HEK293 (cell line): ENCODE data around the gene RUSF1.

Source experiments
- CTCF ChIA-PET: fragments of 350-600 bp; formaldehyde crosslinking; extraction: SDS; loops from one replicate; lab custom pipeline; 2021; ENCODE audit warnings: antibody characterized with exemption; lab: Yijun Ruan, JAX
- POLR2A ChIA-PET: fragments of 300-600 bp; formaldehyde crosslinking; extraction: SDS; loops from one replicate; lab custom pipeline; 2020; ENCODE audit warnings: antibody characterized with exemption, inconsistent platforms; lab: Yijun Ruan, JAX
- H3K27ac ChIP-seq: fragments of 200-500 bp; sonication (Bioruptor generic); 2 replicates; pipeline ENCODE4 v1.5.1; 2014; ENCODE audit warnings: low read depth, low read length, control low read depth, inconsistent platforms; ENCODE audit errors: extremely low read depth
- H3K36me3 ChIP-seq, 2 experiments: fragments of 200-500 bp in 1 of 2; sonication (Bioruptor generic) in 1 of 2; 1 replicate in 1 of 2; 2 replicates in 1 of 2; pipeline ENCODE4 v1.5.1; 2014 to 2017; ENCODE audit warnings: inconsistent platforms in 2 of 2, low read length in 2 of 2; ENCODE audit not compliant: control insufficient read depth in 2 of 2, insufficient read depth in 1 of 2
- H3K4me1 ChIP-seq: fragments of 200-500 bp; sonication (Bioruptor generic); 2 replicates; pipeline ENCODE4 v1.5.1; 2014; ENCODE audit warnings: mild to moderate bottlenecking, low read length, inconsistent platforms; ENCODE audit not compliant: control insufficient read depth, insufficient read depth
- H3K4me3 ChIP-seq: 2 replicates; pipeline ENCODE4 v1.5.1; 2011; ENCODE audit warnings: low read depth, mild to moderate bottlenecking, control low read depth, low read length, moderate library complexity
- H3K9me3 ChIP-seq: fragments of 200-500 bp; sonication (Bioruptor generic); 2 replicates; pipeline ENCODE4 v1.5.1; 2014; ENCODE audit warnings: low read depth, low read length, inconsistent platforms; ENCODE audit not compliant: control insufficient read depth, insufficient read depth
- BCL11B ChIP-seq: fragments of 450-650 bp; formaldehyde crosslinking; IDR thresholded peaks from 2 replicates; pipeline ENCODE4 v1.5.1; 2016; ENCODE audit warnings: low read depth, missing biosample characterization, missing genetic modification characterization
- BCL6B ChIP-seq: fragments of 450-650 bp; formaldehyde crosslinking; IDR thresholded peaks from 2 replicates; pipeline ENCODE4 v1.5.1; 2017; ENCODE audit warnings: missing biosample characterization, missing genetic modification characterization
- GLIS1 ChIP-seq: fragments of 450-650 bp; formaldehyde crosslinking; IDR thresholded peaks from 2 replicates; pipeline ENCODE4 v1.5.1; 2016; ENCODE audit warnings: missing biosample characterization, missing genetic modification characterization
- KLF1 ChIP-seq: fragments of 450-650 bp; formaldehyde crosslinking; IDR thresholded peaks from 2 replicates; pipeline ENCODE4 v1.5.1; 2016; ENCODE audit warnings: missing biosample characterization, missing genetic modification characterization
- KLF7 ChIP-seq: fragments of 450-650 bp; formaldehyde crosslinking; IDR thresholded peaks from 2 replicates; pipeline ENCODE4 v1.5.1; 2016; ENCODE audit warnings: missing biosample characterization, missing genetic modification characterization, borderline replicate concordance
- KLF8 ChIP-seq: fragments of 450-650 bp; formaldehyde crosslinking; IDR thresholded peaks from 2 replicates; pipeline ENCODE4 v1.5.1; 2016; ENCODE audit warnings: missing biosample characterization, missing genetic modification characterization
- REST ChIP-seq: fragments of 450-650 bp; formaldehyde crosslinking; IDR thresholded peaks from 2 replicates; pipeline ENCODE4 v1.5.1; 2016; ENCODE audit warnings: missing biosample characterization, missing genetic modification characterization
- SP3 ChIP-seq: fragments of 450-650 bp; formaldehyde crosslinking; IDR thresholded peaks from 2 replicates; pipeline ENCODE4 v1.5.1; 2016; ENCODE audit warnings: missing biosample characterization, missing genetic modification characterization
- ZEB2 ChIP-seq: fragments of 450-650 bp; formaldehyde crosslinking; IDR thresholded peaks from 2 replicates; pipeline ENCODE4 v1.5.1; 2016; ENCODE audit warnings: missing biosample characterization, missing genetic modification characterization
- ZFP69B ChIP-seq: fragments of 450-650 bp; formaldehyde crosslinking; IDR thresholded peaks from 2 replicates; pipeline ENCODE4 v1.5.1; 2016; ENCODE audit warnings: missing biosample characterization, missing genetic modification characterization
- ZIC2 ChIP-seq: fragments of 450-650 bp; formaldehyde crosslinking; IDR thresholded peaks from 2 replicates; pipeline ENCODE4 v1.5.1; 2016; ENCODE audit warnings: missing biosample characterization, missing genetic modification characterization
- ZNF114 ChIP-seq: fragments of 450-650 bp; formaldehyde crosslinking; IDR thresholded peaks from 2 replicates; pipeline ENCODE4 v1.5.0; 2017; ENCODE audit warnings: missing biosample characterization, missing genetic modification characterization
- ZNF138 ChIP-seq: fragments of 450-650 bp; formaldehyde crosslinking; IDR thresholded peaks from 2 replicates; pipeline ENCODE4 v1.5.1; 2016; ENCODE audit warnings: missing biosample characterization, missing genetic modification characterization, borderline replicate concordance
- ZNF2 ChIP-seq: fragments of 450-650 bp; formaldehyde crosslinking; IDR thresholded peaks from 2 replicates; pipeline ENCODE4 v1.5.1; 2016; ENCODE audit warnings: missing biosample characterization, missing genetic modification characterization
- ZNF404 ChIP-seq: fragments of 450-650 bp; formaldehyde crosslinking; IDR thresholded peaks from 2 replicates; pipeline ENCODE4 v1.5.1; 2017; ENCODE audit warnings: missing biosample characterization, missing genetic modification characterization
- ZNF416 ChIP-seq: fragments of 450-650 bp; formaldehyde crosslinking; IDR thresholded peaks from 2 replicates; pipeline ENCODE4 v1.5.1; 2016; ENCODE audit warnings: missing biosample characterization, missing genetic modification characterization
- ZNF529 ChIP-seq: fragments of 450-650 bp; formaldehyde crosslinking; IDR thresholded peaks from 2 replicates; pipeline ENCODE4 v1.5.1; 2017; ENCODE audit warnings: missing genetic modification characterization, missing biosample characterization; ENCODE audit not compliant: insufficient replicate concordance
- ZNF791 ChIP-seq: fragments of 450-650 bp; formaldehyde crosslinking; IDR thresholded peaks from 2 replicates; pipeline ENCODE4 v1.5.1; 2016; ENCODE audit warnings: missing biosample characterization, missing genetic modification characterization
- ZNF792 ChIP-seq: fragments of 450-650 bp; formaldehyde crosslinking; IDR thresholded peaks from 2 replicates; pipeline ENCODE4 v1.5.1; 2016; ENCODE audit warnings: missing biosample characterization, missing genetic modification characterization
- ZSCAN16 ChIP-seq: fragments of 450-650 bp; formaldehyde crosslinking; IDR thresholded peaks from 2 replicates; pipeline ENCODE4 v1.5.1; 2016; ENCODE audit warnings: missing biosample characterization, missing genetic modification characterization
- ZSCAN5A ChIP-seq: fragments of 450-650 bp; formaldehyde crosslinking; IDR thresholded peaks from 2 replicates; pipeline ENCODE4 v1.5.1; 2016; ENCODE audit warnings: missing biosample characterization, missing genetic modification characterization

RUSF1 gene

GRCh38 chr16:31488468-31489297, 19.5 kb downstream of the RUSF1 start:
- H3K4me3 ChIP-seq: no peak overlapping the region
- H3K27ac ChIP-seq: no peak overlapping the region
- H3K4me1 ChIP-seq: no peaks in the 10 kb centered on the region; the same call in 1 of the 2 replicates
- ChIA-PET POLR2A (interaction anchor here (1.6 kb wide), 1 partner anchor 10 kb away, joined by 4 read pairs; no protein-coding TSS in a partner anchor), CTCF (interaction anchor here (1.9 kb wide), 1 partner anchor 28 kb away, joined by 4 read pairs; no protein-coding TSS in a partner anchor)
- peaks cover 0 to 37% of the 10 kb centered on the region in 2 experiments; a peak in 1 of 3 replicates for H3K36me3 ChIP-seq
- TF ChIP-seq REST (tag by site-specific recombination) (no peak), ZNF416 (no peak), ZSCAN16 (tag by site-specific recombination) (no peak), BCL6B (tag by site-specific recombination) (no peak), ZFP69B (tag by site-specific recombination) (no peak), ZIC2 (tag by site-specific recombination) (no peak), ZNF529 (no peak), ZNF791 (tag by site-specific recombination) (no peak), ZSCAN5A (tag by site-specific recombination) (no peak), ZEB2 (tag by site-specific recombination) (no peak), ZNF2 (no peak)
- H3K9me3 ChIP-seq: no peaks in the 10 kb centered on the region

GRCh38 chr16:31487720-31488467, 20.3 kb downstream of the RUSF1 start:
- Histone ChIP-seq H3K27ac (no peak overlapping the region), H3K4me3 (peak overlapping the region; percentile 41)

More at GRCh38 chr16:31487720-31488467, 20.3 kb downstream of the RUSF1 start:
- no peak for TF ChIP-seq ZNF404
- peak; percentile 40 for TF ChIP-seq KLF1 (tag by site-specific recombination)
- TF ChIP-seq ZNF114 (tag by site-specific recombination): no peak
- no peak for TF ChIP-seq KLF7 (tag by site-specific recombination)
- TF ChIP-seq BCL11B (tag by site-specific recombination): no peak
- peak; percentile 34; the same call in 1 of the 2 replicates for TF ChIP-seq KLF8 (tag by site-specific recombination)
- TF ChIP-seq ZNF792 (tag by site-specific recombination): no peak
- no peak for TF ChIP-seq SP3 (tag by site-specific recombination)
- no peak for TF ChIP-seq ZNF138 (tag by site-specific recombination)
- TF ChIP-seq GLIS1 (tag by site-specific recombination): no peak
- ChIA-PET CTCF (interaction anchor here (1.9 kb wide), 1 partner anchor 27 kb away, joined by 4 read pairs; no protein-coding TSS in a partner anchor), POLR2A (interaction anchor here (1.6 kb wide), 1 partner anchor 9 kb away, joined by 4 read pairs; no protein-coding TSS in a partner anchor)
- Histone ChIP-seq H3K4me1 (no peaks in the 10 kb centered on the region; the same call in 1 of the 2 replicates), H3K9me3 (no peaks in the 10 kb centered on the region), H3K36me3 (peaks cover 0 to 29% of the 10 kb centered on the region in 2 experiments; a peak in 1 of 3 replicates)
